ENCODE measurements around the gene GLB1L3.

- TF ChIP-seq CTCF (IDR thresholded peaks at IDR 0.05) (no peak), POLR2A (IDR thresholded peaks at IDR 0.05) (no peak)
Observed at GRCh38 chr11:134245434-134245833, 30.7 kb upstream of the GLB1L3 start.

Measured in lower leg skin (tissue), 3 donors.